Liver (tissue), 9 donors: ENCODE measurements around the gene INPP4B. TPM values are rescaled to one million over a fixed set of nuclear protein-coding genes. Genes with fewer than 3 reads are reported as not detected.

Experiments
- DNase-seq: peaks from one replicate; pipeline ENCODE4 v3.0.0-alpha.2; 2017; ENCODE audit warnings: low spot score
- H3K27ac ChIP-seq, 2 donors: one replicate each; pipeline ENCODE4 v1.7.0; 2013; ENCODE audit warnings: inconsistent platforms in 2 of 2, low read length in 2 of 2, control low read depth in 1 of 2, low read depth in 1 of 2, mild to moderate bottlenecking in 1 of 2
- H3K27me3 ChIP-seq, 4 donors: one replicate each; pipeline versions ENCODE4 v1.6.1 to v1.7.0; 2013; ENCODE audit warnings: low read length in 3 of 4, inconsistent platforms in 1 of 4, mild to moderate bottlenecking in 1 of 4, moderate library complexity in 1 of 4; ENCODE audit not compliant: control insufficient read depth in 4 of 4, insufficient read depth in 4 of 4
- H3K36me3 ChIP-seq, 4 donors: one replicate each; pipeline versions ENCODE4 v1.6.1 to v1.7.0; 2013; ENCODE audit warnings: low read length in 3 of 4, mild to moderate bottlenecking in 3 of 4, low read depth in 1 of 4, moderate library complexity in 1 of 4; ENCODE audit not compliant: control insufficient read depth in 4 of 4, insufficient read depth in 3 of 4
- H3K4me1 ChIP-seq, 4 donors: one replicate each; pipeline versions ENCODE4 v1.6.1 to v1.7.0; 2013; ENCODE audit warnings: low read length in 3 of 4, mild to moderate bottlenecking in 3 of 4, moderate library complexity in 1 of 4; ENCODE audit not compliant: control insufficient read depth in 4 of 4, insufficient read depth in 4 of 4
- H3K4me3 ChIP-seq, 3 donors: one replicate each; pipeline versions ENCODE4 v1.6.1 to v1.7.0; 2013; ENCODE audit warnings: low read length in 3 of 3, control low read depth in 1 of 3, low read depth in 1 of 3, mild to moderate bottlenecking in 1 of 3
- H3K9ac ChIP-seq, 2 donors: one replicate each; pipeline ENCODE4 v1.7.0; 2013; ENCODE audit warnings: low read length in 2 of 2, mild to moderate bottlenecking in 2 of 2, moderate library complexity in 2 of 2, control low read depth in 1 of 2, low read depth in 1 of 2
- H3K9me3 ChIP-seq, 4 donors: one replicate each; pipeline versions ENCODE4 v1.6.1 to v1.7.0; 2013; ENCODE audit warnings: low read length in 3 of 4; ENCODE audit not compliant: control insufficient read depth in 4 of 4
- FOXA1 ChIP-seq: IDR thresholded peaks from 2 replicates; pipeline ENCODE4 v1.6.1; 2016; ENCODE audit warnings: antibody characterized with exemption
- GABPA ChIP-seq, 2 donors: IDR thresholded peaks in 1 of 2; conservative IDR thresholded peaks in 1 of 2; 2 replicates each; pipeline ENCODE4 v1.6.1; 2016; ENCODE audit warnings: antibody characterized with exemption in 2 of 2, mild to moderate bottlenecking in 1 of 2, moderate library complexity in 1 of 2
- HNF4A ChIP-seq, 2 donors: conservative IDR thresholded peaks; 2 replicates each; pipeline ENCODE4 v1.6.1; 2016; ENCODE audit warnings: antibody characterized with exemption in 2 of 2, mild to moderate bottlenecking in 2 of 2
- HNF4G ChIP-seq: IDR thresholded peaks from 2 replicates; pipeline ENCODE4 v1.6.1; 2016; ENCODE audit warnings: antibody characterized with exemption
- JUND ChIP-seq, 2 donors: IDR thresholded peaks; 2 replicates each; pipeline ENCODE4 v1.6.1; 2016; ENCODE audit warnings: antibody characterized with exemption in 2 of 2
- MAX ChIP-seq: IDR thresholded peaks from 2 replicates; pipeline ENCODE4 v1.6.1; 2016; ENCODE audit warnings: antibody characterized with exemption
- NR2F2 ChIP-seq: IDR thresholded peaks from 2 replicates; pipeline ENCODE4 v1.6.1; 2016; ENCODE audit warnings: antibody characterized with exemption
- REST ChIP-seq: IDR thresholded peaks from 2 replicates; pipeline ENCODE4 v1.6.1; 2016; ENCODE audit warnings: antibody characterized with exemption, mild to moderate bottlenecking
- SP1 ChIP-seq: IDR thresholded peaks from 2 replicates; pipeline ENCODE4 v1.6.1; 2018; ENCODE audit warnings: antibody characterized with exemption, mild to moderate bottlenecking
- TAF1 ChIP-seq: conservative IDR thresholded peaks from 2 replicates; pipeline ENCODE4 v1.6.1; 2016; ENCODE audit warnings: antibody characterized with exemption, mild to moderate bottlenecking
- YY1 ChIP-seq: IDR thresholded peaks from 2 replicates; pipeline ENCODE4 v1.6.1; 2016; ENCODE audit warnings: antibody characterized with exemption, mild to moderate bottlenecking
- WGBS: extraction: QIAGEN DNeasy Blood & Tissue Kit; methylation state at CpG from one replicate; pipeline ENCODE4 v1.1.7; 2013; 5-methylcytosine and 5-hydroxymethylcytosine counted together
- polyA plus RNA-seq, 2 donors: library from polyadenylated mRNA; stranded (reverse) in 1 of 2; unstranded in 1 of 2; fragments of 200-250 nt in 1 of 2; fragments of >200 nt in 1 of 2; fragmentation: Nextera tagmentation in 1 of 2; extraction: Ambion mirVana in 1 of 2; gene quantifications; one replicate each; pipeline versions ENCODE4 v1.2.1 to v1.2.3, GENCODE V29; 2013 to 2015
- total RNA-seq, 2 donors: library from RNA; depleted of rRNA; stranded (reverse); fragments of >200 nt; gene quantifications; one replicate each; pipeline ENCODE4 v1.2.3, GENCODE V29; 2014
- donor health status: healthy.
- donor health status: healthy.
- donor health status: healthy.
- donor health status: healthy.
- donor health status: healthy.

INPP4B gene
- total and polyA plus RNA-seq, 4 donors: 0.43 to 2.8 (median 1.6) TPM

DNA sequence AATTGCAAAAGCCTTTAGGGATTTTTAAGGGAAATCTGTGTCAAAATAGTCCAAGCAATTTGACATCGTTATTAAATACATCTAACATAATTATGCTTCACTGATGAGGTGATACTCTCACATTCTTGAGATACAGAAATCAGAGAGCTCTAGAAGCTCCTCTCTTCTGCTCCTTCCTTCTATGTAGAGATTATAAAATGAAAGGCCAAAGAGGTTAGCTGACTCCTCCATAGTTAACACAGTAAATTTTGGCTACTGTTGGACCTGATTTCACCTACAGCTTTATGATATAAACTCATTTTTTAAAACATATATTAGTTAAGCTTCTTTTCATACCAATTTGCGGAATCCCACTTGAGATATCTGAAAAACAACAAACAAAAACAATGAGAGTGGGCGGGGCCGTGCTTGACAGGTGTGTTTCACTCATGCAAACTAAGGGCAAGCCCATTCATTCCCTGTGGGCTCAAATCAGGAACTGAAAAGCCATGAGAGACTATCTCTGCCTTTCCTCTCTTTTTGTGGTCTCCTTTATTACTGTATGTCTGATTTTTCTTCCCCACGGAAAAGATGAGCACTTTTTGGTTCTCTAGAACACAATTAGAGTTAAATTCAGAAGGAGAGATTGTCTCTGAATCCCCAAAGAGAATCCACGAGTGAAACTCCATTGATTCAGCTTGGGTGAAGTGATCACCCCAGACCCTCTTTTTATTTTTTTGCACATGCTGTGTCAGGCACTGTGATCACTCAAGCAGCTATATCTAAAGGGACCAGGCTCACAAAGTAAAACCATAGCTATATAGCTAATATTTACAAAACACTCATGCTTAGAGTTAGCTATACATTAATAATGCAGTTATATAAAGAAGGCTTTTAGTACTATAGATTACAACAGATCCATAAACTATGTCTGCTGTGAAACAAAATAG is 643.4 kb downstream of the INPP4B start:
- H3K4me1 ChIP-seq: no peaks in the 10 kb centered on the region
- no peak for DNase-seq
- WGBS: 72% methylated on average over 6 of the region's 6 CpGs
- no peaks in the 10 kb centered on the region for H3K27me3 ChIP-seq
- H3K9me3 ChIP-seq: no peaks in the 10 kb centered on the region
- TF ChIP-seq TAF1: no peak
- TF ChIP-seq YY1: no peak
- no peak for TF ChIP-seq JUND (IDR thresholded peaks at IDR 0.05)
- no peak for TF ChIP-seq GABPA (IDR thresholded peaks at IDR 0.05 in 1 of 2, conservative IDR thresholded peaks at IDR 0.05 in 1 of 2)
- no peak for TF ChIP-seq HNF4A (conservative IDR thresholded peaks at IDR 0.05)
- TF ChIP-seq NR2F2: no peak
- TF ChIP-seq HNF4G: no peak
- no peak for TF ChIP-seq REST
- no peak for TF ChIP-seq FOXA1
- no peak overlapping the region for H3K9ac ChIP-seq
- H3K27ac ChIP-seq: no peak overlapping the region
- no peaks in the 10 kb centered on the region for H3K36me3 ChIP-seq
- H3K4me3 ChIP-seq: no peak overlapping the region

GRCh38 chr4:142201041-142201440 is 645.1 kb downstream of the INPP4B start:
- no peak overlapping the region for H3K9ac ChIP-seq
- H3K9me3 ChIP-seq: no peaks in the 10 kb centered on the region
- TF ChIP-seq MAX: no peak
- no peak for TF ChIP-seq TAF1
- TF ChIP-seq JUND (IDR thresholded peaks at IDR 0.05): no peak
- TF ChIP-seq SP1: no peak
- TF ChIP-seq HNF4A (conservative IDR thresholded peaks at IDR 0.05): no peak
- TF ChIP-seq REST: no peak
- no peak overlapping the region for H3K27ac ChIP-seq
- no peaks in the 10 kb centered on the region for H3K4me1 ChIP-seq
- no peak overlapping the region for H3K4me3 ChIP-seq
- no peak for DNase-seq
- H3K36me3 ChIP-seq: no peaks in the 10 kb centered on the region
- no peaks in the 10 kb centered on the region for H3K27me3 ChIP-seq
